ENCODE data around the gene MGMT.

DNA sequence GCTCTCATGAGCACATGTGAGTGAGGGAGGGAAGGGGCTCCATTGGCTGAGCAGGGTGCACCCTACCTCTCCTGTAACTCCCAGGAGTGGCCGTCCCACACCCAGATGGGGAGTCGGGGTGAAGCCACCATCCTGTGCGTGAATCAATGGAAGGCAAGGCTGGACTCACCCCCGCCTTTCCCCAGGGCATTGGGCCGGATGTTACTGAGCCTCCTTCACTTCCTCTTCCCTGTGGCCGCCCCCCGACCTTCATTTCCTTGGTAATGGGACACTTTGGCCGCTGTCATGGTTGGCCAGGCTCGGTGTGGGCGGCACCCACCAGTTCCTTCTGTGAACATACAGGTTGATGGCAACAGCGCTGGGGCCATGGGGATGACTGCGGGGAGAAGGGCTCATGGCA is 209.0 kb downstream of the MGMT start:
- TF ChIP-seq POLR2AphosphoS5 (IDR thresholded peaks at IDR 0.05) = no peak
- no peak for TF ChIP-seq CTCF (IDR thresholded peaks at IDR 0.05)
